Endothelial cell of umbilical vein (primary cell): ENCODE measurements around the gene ZBTB8A. TPM values are rescaled to one million over a fixed set of nuclear protein-coding genes. Genes with fewer than 3 reads are reported as not detected.

Source experiments
- BruUV-seq: library from RNA; stranded (reverse); fragments of 400-500 nt; replicated peaks from 2 replicates; lab custom pipeline; 2021; lab: Mats Ljungman, UMichigan
- CTCF ChIA-PET: fragments of 300-600, 350-600 bp; sonication (Branson Sonifier 250); formaldehyde crosslinking; loops from one replicate; lab custom pipeline; 2021; ENCODE audit warnings: antibody characterized with exemption, inconsistent platforms; lab: Charles Lee
- POLR2A ChIA-PET: fragments of 300-600, 350-600 bp; sonication (Branson Sonifier 250); formaldehyde crosslinking; loops from one replicate; lab custom pipeline; 2021; ENCODE audit warnings: antibody characterized with exemption, inconsistent platforms; lab: Charles Lee
- DNase-seq: peaks from one replicate; pipeline ENCODE4 v3.0.0-alpha.2; 2011; ENCODE audit warnings: low read depth, low spot score
- FAIRE-seq: peaks from 2 replicates; lab custom pipeline; 2011; peaks lifted over from hg19 to GRCh38; lab: Jason Lieb, UNC
- H2AFZ ChIP-seq: 2 replicates; pipeline ENCODE4 v1.6.0; 2012; ENCODE audit warnings: low read depth, low read length, control low read depth, inconsistent platforms
- H3K27ac ChIP-seq: 2 replicates; pipeline ENCODE4 v1.5.1; 2011; ENCODE audit warnings: low read depth, mild to moderate bottlenecking, control low read depth, low read length, moderate library complexity; ENCODE audit not compliant: insufficient read depth
- H3K27me3 ChIP-seq, 2 experiments: 2 replicates each; pipeline versions ENCODE4 v1.6.0 to v1.6.1; 2011; ENCODE audit warnings: low read length in 2 of 2, mixed read lengths in 1 of 2; ENCODE audit not compliant: control insufficient read depth in 2 of 2, insufficient read depth in 2 of 2
- H3K36me3 ChIP-seq, 2 experiments: 2 replicates in 1 of 2; 3 replicates in 1 of 2; pipeline ENCODE4 v1.5.1; 2011; ENCODE audit warnings: low read length in 2 of 2, mild to moderate bottlenecking in 1 of 2, moderate library complexity in 1 of 2; ENCODE audit not compliant: control insufficient read depth in 2 of 2, insufficient read depth in 2 of 2; ENCODE audit errors: extremely low read depth in 1 of 2
- H3K4me1 ChIP-seq: 3 replicates; pipeline ENCODE4 v1.5.1; 2011; ENCODE audit warnings: mild to moderate bottlenecking, low read length; ENCODE audit not compliant: control insufficient read depth, insufficient read depth; ENCODE audit errors: extremely low read depth
- H3K4me2 ChIP-seq: 2 replicates; pipeline ENCODE4 v1.6.1; 2011; ENCODE audit warnings: low read length, control low read depth, mixed read lengths; ENCODE audit not compliant: insufficient read depth
- H3K4me3 ChIP-seq, 3 experiments: fragments of 200-600 bp in 1 of 3; sonication (generic), shearing (Covaris generic) in 1 of 3; replicated peaks in 1 of 3; 2 replicates each; pipeline ENCODE4 v1.5.1; 2011 to 2016; ENCODE audit warnings: control low read depth in 3 of 3, low read length in 3 of 3, mild to moderate bottlenecking in 2 of 3, inconsistent platforms in 1 of 3, low read depth in 1 of 3, moderate library complexity in 1 of 3; ENCODE audit not compliant: insufficient read depth in 1 of 3
- H3K79me2 ChIP-seq: 2 replicates; pipeline ENCODE4 v1.6.0; 2012; ENCODE audit warnings: low read length, inconsistent platforms; ENCODE audit not compliant: control insufficient read depth, insufficient read depth
- H3K9ac ChIP-seq: replicated peaks from 2 replicates; pipeline ENCODE3; 2011; ENCODE audit warnings: low read length, control low read depth; ENCODE audit not compliant: insufficient read depth; ENCODE audit errors: extremely low read depth
- H3K9me1 ChIP-seq: replicated peaks from 3 replicates; pipeline ENCODE4 v1.6.0; 2011; ENCODE audit warnings: mild to moderate bottlenecking, low read length; ENCODE audit not compliant: control insufficient read depth, insufficient read depth; ENCODE audit errors: extremely low read depth
- H3K9me3 ChIP-seq: replicated peaks from 2 replicates; pipeline ENCODE4 v1.5.1; 2012; ENCODE audit warnings: low read length, inconsistent platforms; ENCODE audit not compliant: control insufficient read depth, insufficient read depth
- H4K20me1 ChIP-seq: replicated peaks from 2 replicates; pipeline ENCODE3; 2011; ENCODE audit warnings: mild to moderate bottlenecking, low read length; ENCODE audit not compliant: control insufficient read depth, insufficient read depth; ENCODE audit errors: extremely low read depth
- EZH2 ChIP-seq: IDR thresholded peaks from 2 replicates; pipeline ENCODE4 v1.6.1; 2012; ENCODE audit warnings: borderline replicate concordance, low read depth, mild to moderate bottlenecking, moderate library complexity, low read length, inconsistent platforms; ENCODE audit not compliant: severe bottlenecking
- FOS ChIP-seq: IDR thresholded peaks from 2 replicates; pipeline ENCODE4 v1.6.1; 2011; ENCODE audit warnings: mild to moderate bottlenecking, low read length, moderate library complexity, borderline replicate concordance; ENCODE audit not compliant: insufficient read depth
- GATA2 ChIP-seq: IDR thresholded peaks from 2 replicates; pipeline ENCODE4 v1.7.0; 2011; ENCODE audit warnings: low read depth, mild to moderate bottlenecking, moderate library complexity, mixed read lengths, low read length; ENCODE audit not compliant: insufficient read length, insufficient read depth
- JUN ChIP-seq: IDR thresholded peaks from 2 replicates; pipeline ENCODE4 v1.6.1; 2011; ENCODE audit warnings: borderline replicate concordance, low read depth; ENCODE audit not compliant: insufficient read length, insufficient read depth
- MYC ChIP-seq: IDR thresholded peaks from one replicate; pipeline ENCODE4 v1.6.1; 2011; ENCODE audit warnings: mild to moderate bottlenecking, low read depth, low read length
- POLR2A ChIP-seq: IDR thresholded peaks from 2 replicates; pipeline ENCODE4 v1.6.1; 2012; ENCODE audit warnings: low read depth, mild to moderate bottlenecking, control low read depth, low read length
- POLR2AphosphoS5 ChIP-seq: IDR thresholded peaks from 2 replicates; pipeline ENCODE4 v1.6.1; 2012; ENCODE audit warnings: low read depth, mild to moderate bottlenecking, control low read depth, low read length, moderate library complexity; ENCODE audit not compliant: insufficient read depth
- dilution Hi-C: fragments of 300-500 bp; cut with MboI; formaldehyde crosslinking; loops from one replicate; pipeline ENCODE4 v1.15.0; 2019; ENCODE audit warnings: low sequenced_read_pairs; ENCODE audit not compliant: extremely low pct_ligation_motif_present
- intact Hi-C: fragments of 100-400 bp; cut with micrococcal nuclease; formaldehyde crosslinking; loops from one replicate; pipeline ENCODE4 v1.10.0; 2022
- polyA plus RNA-seq, 4 experiments: library from polyadenylated mRNA; depleted of rRNA in 3 of 4; stranded (reverse) in 3 of 4; unstranded in 1 of 4; fragments of >200 nt; gene quantifications; 2 replicates each; pipeline versions ENCODE4 v1.2.1 to v1.2.3, GENCODE V29; 2011 to 2012; ENCODE audit warnings: missing spikeins in 1 of 4
- total RNA-seq: library from RNA; stranded (reverse); gene quantifications from 2 replicates; pipeline ENCODE4 v1.2.3, GENCODE V29; 2021
- TF ChIP-seq, protein P1 (sequence below), 2 donors: IDR thresholded peaks; 1 replicate in 1 of 2; 2 replicates in 1 of 2; pipeline ENCODE4 v1.5.1; 2011; ENCODE audit warnings: low read length in 2 of 2, mild to moderate bottlenecking in 2 of 2, moderate library complexity in 2 of 2, control low read depth in 1 of 2, inconsistent platforms in 1 of 2, low read depth in 1 of 2; ENCODE audit not compliant: insufficient read depth in 1 of 2; ENCODE audit errors: extremely low read depth in 1 of 2
- TF ChIP-seq, protein P2 (sequence below): IDR thresholded peaks from 2 replicates; pipeline ENCODE4 v1.6.1; 2011; ENCODE audit not compliant: insufficient read depth, insufficient read length

The ZBTB8A gene
- total and polyA plus RNA-seq, 2 donors (not counting 3 experiments of a cell fraction or from before 2014, with no cell fraction given), result 3.1 to 9.6 TPM

DNA sequence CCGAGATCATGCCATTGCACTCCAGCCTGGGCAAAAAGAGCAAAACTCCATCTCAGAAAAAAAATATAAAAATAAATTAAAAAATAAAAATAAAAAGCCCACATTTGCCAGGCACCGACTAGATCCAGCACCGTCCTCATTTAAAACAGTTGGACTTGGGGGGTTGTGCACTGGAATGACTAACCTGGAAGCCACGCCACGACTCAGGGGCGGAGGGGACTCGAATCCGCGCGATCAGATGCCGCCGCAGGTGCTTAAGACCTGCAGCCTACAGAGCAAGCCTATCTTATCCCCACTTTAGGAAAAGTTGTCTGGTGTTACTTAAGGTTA, 72.6 kb downstream of the ZBTB8A start:
- CTCF ChIA-PET, result interaction anchor here (0.6 to 2.6 kb wide), 2 partner anchors 76 to 91 kb away, joined by 5 to 8 read pairs; no protein-coding TSS in a partner anchor
- H3K9me1 ChIP-seq, result no peaks in the 10 kb centered on the region
- dilution Hi-C loops (no loop called here), intact Hi-C loops (loop anchor here (2.0 kb wide), 2 partner anchors 39 to 163 kb away; partner anchors contain the start of genes RBBP4 and ZBTB8OS)
- FAIRE-seq (no peak), DNase-seq (no peak)
- POLR2A ChIA-PET, result no interaction called here
- peaks cover 0 to under 1% of the 10 kb centered on the region in 2 experiments for H3K36me3 ChIP-seq
- peak overlapping the region; percentile 9 to 48 (median 44) for H3K4me3 ChIP-seq
- H3K79me2 ChIP-seq, result no peaks in the 10 kb centered on the region
- peak overlapping the region; percentile 73 for H2AFZ ChIP-seq
- H3K27ac ChIP-seq, result peak overlapping the region; percentile 29
- TF ChIP-seq EZH2, result no peak
- H3K27me3 ChIP-seq, result no peaks in the 10 kb centered on the region
- BruUV-seq, result no TSS peak
- no peaks in the 10 kb centered on the region for H3K4me1 ChIP-seq
- peak overlapping the region; percentile 50 for H3K9ac ChIP-seq
- H4K20me1 ChIP-seq, result no peaks in the 10 kb centered on the region
- H3K4me2 ChIP-seq, result peak overlapping the region; percentile 56
- H3K9me3 ChIP-seq, result no peaks in the 10 kb centered on the region

DNA sequence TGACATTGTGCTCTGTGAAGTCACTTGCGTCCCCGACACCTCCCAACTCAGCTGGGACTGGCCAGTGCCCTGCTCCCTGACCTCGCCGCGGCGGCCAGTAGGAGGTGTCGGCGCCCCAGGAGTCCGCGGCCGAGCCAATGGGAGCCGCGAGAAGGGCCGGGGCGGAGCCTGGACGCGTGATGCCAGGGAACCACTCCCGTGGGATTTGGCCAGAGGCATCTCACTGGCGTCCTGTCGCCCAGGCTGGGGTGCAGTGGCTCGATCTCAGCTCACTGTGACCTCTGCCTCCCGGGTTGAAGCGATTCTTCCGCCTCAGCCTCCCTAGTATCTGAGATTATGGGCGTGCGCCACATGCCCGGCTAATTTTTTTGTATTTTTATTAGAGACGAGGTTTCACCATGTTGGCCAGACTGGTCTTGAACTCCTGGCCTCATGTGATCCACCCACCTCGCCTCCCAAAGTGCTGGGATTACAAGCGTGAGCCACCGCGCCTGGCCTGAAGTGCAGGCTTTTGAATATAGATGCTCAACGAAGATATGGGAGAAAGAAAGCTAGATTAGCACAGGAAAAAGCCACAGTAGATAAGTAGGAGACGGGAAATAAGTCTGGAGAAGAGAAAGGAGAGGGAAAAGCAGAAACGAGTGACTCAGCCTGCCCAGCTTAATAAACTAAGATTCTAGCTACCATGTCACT, 73.1 kb downstream of the ZBTB8A start:
- H3K4me2 ChIP-seq, result peak overlapping the region; percentile 56
- intact Hi-C loops, result loop anchor here (2.0 kb wide), 2 partner anchors 38 to 164 kb away; partner anchors contain the start of genes RBBP4 and ZBTB8OS

More for the DNA sequence above, 73.1 kb downstream of the ZBTB8A start:
- TF ChIP-seq JUN (no peak), FOS (no peak), POLR2A (peak; percentile 90), EZH2 (no peak), MYC (no peak), GATA2 (peak; percentile 36), POLR2AphosphoS5 (peak; percentile 80)
- TF ChIP-seq, protein P1, sequence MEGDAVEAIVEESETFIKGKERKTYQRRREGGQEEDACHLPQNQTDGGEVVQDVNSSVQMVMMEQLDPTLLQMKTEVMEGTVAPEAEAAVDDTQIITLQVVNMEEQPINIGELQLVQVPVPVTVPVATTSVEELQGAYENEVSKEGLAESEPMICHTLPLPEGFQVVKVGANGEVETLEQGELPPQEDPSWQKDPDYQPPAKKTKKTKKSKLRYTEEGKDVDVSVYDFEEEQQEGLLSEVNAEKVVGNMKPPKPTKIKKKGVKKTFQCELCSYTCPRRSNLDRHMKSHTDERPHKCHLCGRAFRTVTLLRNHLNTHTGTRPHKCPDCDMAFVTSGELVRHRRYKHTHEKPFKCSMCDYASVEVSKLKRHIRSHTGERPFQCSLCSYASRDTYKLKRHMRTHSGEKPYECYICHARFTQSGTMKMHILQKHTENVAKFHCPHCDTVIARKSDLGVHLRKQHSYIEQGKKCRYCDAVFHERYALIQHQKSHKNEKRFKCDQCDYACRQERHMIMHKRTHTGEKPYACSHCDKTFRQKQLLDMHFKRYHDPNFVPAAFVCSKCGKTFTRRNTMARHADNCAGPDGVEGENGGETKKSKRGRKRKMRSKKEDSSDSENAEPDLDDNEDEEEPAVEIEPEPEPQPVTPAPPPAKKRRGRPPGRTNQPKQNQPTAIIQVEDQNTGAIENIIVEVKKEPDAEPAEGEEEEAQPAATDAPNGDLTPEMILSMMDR (IDR thresholded peaks at IDR 0.05; ENCODE audit: extremely low read depth in 1 of 2, insufficient read depth in 1 of 2, low read depth in 1 of 2, low read length in 2 of 2), result peak in 1 of 2 donors; percentile 56
- TF ChIP-seq, protein P2, sequence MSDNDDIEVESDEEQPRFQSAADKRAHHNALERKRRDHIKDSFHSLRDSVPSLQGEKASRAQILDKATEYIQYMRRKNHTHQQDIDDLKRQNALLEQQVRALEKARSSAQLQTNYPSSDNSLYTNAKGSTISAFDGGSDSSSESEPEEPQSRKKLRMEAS, result no peak
- ChIA-PET CTCF (interaction anchor here (0.7 to 2.6 kb wide), 2 partner anchors 10 to 92 kb away, joined by 3 to 8 read pairs; no protein-coding TSS in a partner anchor), POLR2A (no interaction called here)
- no peaks in the 10 kb centered on the region for H3K4me1 ChIP-seq
- H4K20me1 ChIP-seq, result no peaks in the 10 kb centered on the region
- TSS peak; percentile 78 for BruUV-seq
- FAIRE-seq (peak; percentile 94), DNase-seq (peak; percentile 86)
- H3K27ac ChIP-seq, result peak overlapping the region; percentile 29
- H3K9me3 ChIP-seq, result no peaks in the 10 kb centered on the region
- H3K79me2 ChIP-seq, result no peaks in the 10 kb centered on the region
- H3K9me1 ChIP-seq, result no peaks in the 10 kb centered on the region
- H3K36me3 ChIP-seq, result no peaks in the 10 kb centered on the region
- H3K27me3 ChIP-seq, result no peaks in the 10 kb centered on the region
- H3K4me3 ChIP-seq, result peak overlapping the region; percentile 9 to 48 (median 44)
- peak overlapping the region; percentile 73 for H2AFZ ChIP-seq
- dilution Hi-C loops, result no loop called here
- H3K9ac ChIP-seq, result peak overlapping the region; percentile 50
